ENCODE results near the gene NTRK1.

The NTRK1 gene

GRCh38 chr1:156874142-156874541, 13.5 kb downstream of the NTRK1 start:
- no peaks in the 10 kb centered on the region for H3K36me3 ChIP-seq (ENCODE audit: control insufficient read depth, insufficient read depth, low read length, severe bottlenecking)
- H3K27me3 ChIP-seq (replicated peaks; ENCODE audit: control insufficient read depth, insufficient read depth, low read length) = peaks cover 11% of the 10 kb centered on the region
- H3K9ac ChIP-seq (ENCODE audit: low read length) = no peak overlapping the region

GRCh38 chr1:156874572-156875340, 14.1 kb downstream of the NTRK1 start:
- Histone ChIP-seq H3K4me1 (ENCODE audit: control insufficient read depth, insufficient read depth, low read length) (peaks cover 9% of the 10 kb centered on the region), H3K27me3 (replicated peaks; ENCODE audit: control insufficient read depth, insufficient read depth, low read length) (peaks cover 14% of the 10 kb centered on the region), H3K36me3 (ENCODE audit: control insufficient read depth, insufficient read depth, low read length, severe bottlenecking) (no peaks in the 10 kb centered on the region), H3K4me3 (ENCODE audit: low read length) (no peak overlapping the region), H3K9ac (ENCODE audit: low read length) (no peak overlapping the region), H3K9me3 (ENCODE audit: control insufficient read depth, low read length) (no peaks in the 10 kb centered on the region)
- DNase-seq (ENCODE audit: low read depth) = no peak

More at GRCh38 chr1:156874142-156874541, 13.5 kb downstream of the NTRK1 start:
- Histone ChIP-seq H3K9me3 (ENCODE audit: control insufficient read depth, low read length) (no peaks in the 10 kb centered on the region), H3K4me1 (ENCODE audit: control insufficient read depth, insufficient read depth, low read length) (peaks cover 9% of the 10 kb centered on the region), H3K4me3 (ENCODE audit: low read length) (no peak overlapping the region)
- DNase-seq (ENCODE audit: low read depth) = no peak

GRCh38 chr1:156875341-156875615, 14.6 kb downstream of the NTRK1 start:
- Histone ChIP-seq H3K36me3 (ENCODE audit: control insufficient read depth, insufficient read depth, low read length, severe bottlenecking) (no peaks in the 10 kb centered on the region), H3K4me1 (ENCODE audit: control insufficient read depth, insufficient read depth, low read length) (peaks cover 7% of the 10 kb centered on the region), H3K9ac (ENCODE audit: low read length) (no peak overlapping the region), H3K4me3 (ENCODE audit: low read length) (no peak overlapping the region), H3K27me3 (replicated peaks; ENCODE audit: control insufficient read depth, insufficient read depth, low read length) (peaks cover 15% of the 10 kb centered on the region), H3K9me3 (ENCODE audit: control insufficient read depth, low read length) (no peaks in the 10 kb centered on the region)
- no peak for DNase-seq (ENCODE audit: low read depth)

- Histone ChIP-seq H3K36me3 (ENCODE audit: control insufficient read depth, insufficient read depth, low read length, severe bottlenecking) (no peaks in the 10 kb centered on the region), H3K27me3 (replicated peaks; ENCODE audit: control insufficient read depth, insufficient read depth, low read length) (peaks cover 25% of the 10 kb centered on the region)
- DNase-seq (ENCODE audit: low read depth) = no peak
Measured at GRCh38 chr1:156876281-156876680, 15.6 kb downstream of the NTRK1 start.

GRCh38 chr1:156877433-156878170, 16.9 kb downstream of the NTRK1 start:
- H3K4me3 ChIP-seq (ENCODE audit: low read length) = no peak overlapping the region
- peaks cover 38% of the 10 kb centered on the region for H3K27me3 ChIP-seq (replicated peaks; ENCODE audit: control insufficient read depth, insufficient read depth, low read length)
- no peak for DNase-seq (ENCODE audit: low read depth)

More at GRCh38 chr1:156876281-156876680, 15.6 kb downstream of the NTRK1 start:
- Histone ChIP-seq H3K9me3 (ENCODE audit: control insufficient read depth, low read length) (no peaks in the 10 kb centered on the region), H3K4me3 (ENCODE audit: low read length) (no peak overlapping the region), H3K9ac (ENCODE audit: low read length) (no peak overlapping the region), H3K4me1 (ENCODE audit: control insufficient read depth, insufficient read depth, low read length) (no peaks in the 10 kb centered on the region)

GRCh38 chr1:156879876-156880275, 19.2 kb downstream of the NTRK1 start:
- no peaks in the 10 kb centered on the region for H3K36me3 ChIP-seq (ENCODE audit: control insufficient read depth, insufficient read depth, low read length, severe bottlenecking)
- DNase-seq (ENCODE audit: low read depth) = no peak
- H3K27me3 ChIP-seq (replicated peaks; ENCODE audit: control insufficient read depth, insufficient read depth, low read length) = peaks cover 47% of the 10 kb centered on the region
- peaks cover 2% of the 10 kb centered on the region for H3K4me1 ChIP-seq (ENCODE audit: control insufficient read depth, insufficient read depth, low read length)
- H3K9me3 ChIP-seq (ENCODE audit: control insufficient read depth, low read length) = no peaks in the 10 kb centered on the region
- no peak overlapping the region for H3K9ac ChIP-seq (ENCODE audit: low read length)
- H3K4me3 ChIP-seq (ENCODE audit: low read length) = no peak overlapping the region

More at GRCh38 chr1:156877433-156878170, 16.9 kb downstream of the NTRK1 start:
- no peak overlapping the region for H3K9ac ChIP-seq (ENCODE audit: low read length)
- no peaks in the 10 kb centered on the region for H3K4me1 ChIP-seq (ENCODE audit: control insufficient read depth, insufficient read depth, low read length)
- H3K9me3 ChIP-seq (ENCODE audit: control insufficient read depth, low read length) = no peaks in the 10 kb centered on the region
- no peaks in the 10 kb centered on the region for H3K36me3 ChIP-seq (ENCODE audit: control insufficient read depth, insufficient read depth, low read length, severe bottlenecking)

GRCh38 chr1:156880473-156880872, 19.8 kb downstream of the NTRK1 start:
- Histone ChIP-seq H3K4me1 (ENCODE audit: control insufficient read depth, insufficient read depth, low read length) (peaks cover 8% of the 10 kb centered on the region), H3K36me3 (ENCODE audit: control insufficient read depth, insufficient read depth, low read length, severe bottlenecking) (no peaks in the 10 kb centered on the region), H3K27me3 (replicated peaks; ENCODE audit: control insufficient read depth, insufficient read depth, low read length) (peaks cover 47% of the 10 kb centered on the region), H3K9ac (ENCODE audit: low read length) (no peak overlapping the region), H3K9me3 (ENCODE audit: control insufficient read depth, low read length) (no peaks in the 10 kb centered on the region), H3K4me3 (ENCODE audit: low read length) (no peak overlapping the region)
- DNase-seq (ENCODE audit: low read depth) = no peak

DNA sequence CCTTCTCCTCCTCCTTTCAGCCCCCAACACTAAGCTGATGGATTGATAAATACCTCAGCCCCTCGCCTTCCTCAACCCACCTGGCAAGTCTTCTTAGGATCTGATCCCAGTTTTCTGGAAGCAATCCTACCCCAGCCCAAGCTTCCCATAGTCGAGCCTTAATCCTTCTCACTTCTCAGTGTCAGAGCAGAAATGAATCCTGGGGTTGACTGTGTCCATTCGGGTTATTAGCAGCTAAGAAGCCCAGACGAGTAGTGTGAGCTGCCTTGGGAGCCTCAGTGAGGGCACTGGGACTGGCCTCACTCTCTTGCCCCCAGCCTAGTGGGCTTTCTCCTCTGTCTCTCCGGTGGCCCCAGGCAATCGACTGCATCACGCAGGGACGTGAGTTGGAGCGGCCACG, 20.4 kb downstream of the NTRK1 start:
- H3K4me1 ChIP-seq (ENCODE audit: control insufficient read depth, insufficient read depth, low read length) = peaks cover 10% of the 10 kb centered on the region
- H3K9me3 ChIP-seq (ENCODE audit: control insufficient read depth, low read length) = no peaks in the 10 kb centered on the region
- H3K27me3 ChIP-seq (replicated peaks; ENCODE audit: control insufficient read depth, insufficient read depth, low read length) = peaks cover 47% of the 10 kb centered on the region
- H3K4me3 ChIP-seq (ENCODE audit: low read length) = no peak overlapping the region
- no peaks in the 10 kb centered on the region for H3K36me3 ChIP-seq (ENCODE audit: control insufficient read depth, insufficient read depth, low read length, severe bottlenecking)
- DNase-seq (ENCODE audit: low read depth) = no peak
- H3K9ac ChIP-seq (ENCODE audit: low read length) = no peak overlapping the region

- H3K27me3 ChIP-seq (replicated peaks; ENCODE audit: control insufficient read depth, insufficient read depth, low read length) = peaks cover 47% of the 10 kb centered on the region
- H3K9ac ChIP-seq (ENCODE audit: low read length) = no peak overlapping the region
Measured at GRCh38 chr1:156881663-156882062, 21.0 kb downstream of the NTRK1 start.

GRCh38 chr1:156882543-156882942, 21.9 kb downstream of the NTRK1 start:
- peaks cover 10% of the 10 kb centered on the region for H3K4me1 ChIP-seq (ENCODE audit: control insufficient read depth, insufficient read depth, low read length)
- no peak overlapping the region for H3K4me3 ChIP-seq (ENCODE audit: low read length)
- no peak for DNase-seq (ENCODE audit: low read depth)
- no peaks in the 10 kb centered on the region for H3K9me3 ChIP-seq (ENCODE audit: control insufficient read depth, low read length)
- no peak overlapping the region for H3K9ac ChIP-seq (ENCODE audit: low read length)
- H3K27me3 ChIP-seq (replicated peaks; ENCODE audit: control insufficient read depth, insufficient read depth, low read length) = peaks cover 47% of the 10 kb centered on the region
- H3K36me3 ChIP-seq (ENCODE audit: control insufficient read depth, insufficient read depth, low read length, severe bottlenecking) = no peaks in the 10 kb centered on the region

More at GRCh38 chr1:156881663-156882062, 21.0 kb downstream of the NTRK1 start:
- no peak for DNase-seq (ENCODE audit: low read depth)
- Histone ChIP-seq H3K36me3 (ENCODE audit: control insufficient read depth, insufficient read depth, low read length, severe bottlenecking) (no peaks in the 10 kb centered on the region), H3K9me3 (ENCODE audit: control insufficient read depth, low read length) (no peaks in the 10 kb centered on the region), H3K4me1 (ENCODE audit: control insufficient read depth, insufficient read depth, low read length) (peaks cover 10% of the 10 kb centered on the region), H3K4me3 (ENCODE audit: low read length) (no peak overlapping the region)

DNA sequence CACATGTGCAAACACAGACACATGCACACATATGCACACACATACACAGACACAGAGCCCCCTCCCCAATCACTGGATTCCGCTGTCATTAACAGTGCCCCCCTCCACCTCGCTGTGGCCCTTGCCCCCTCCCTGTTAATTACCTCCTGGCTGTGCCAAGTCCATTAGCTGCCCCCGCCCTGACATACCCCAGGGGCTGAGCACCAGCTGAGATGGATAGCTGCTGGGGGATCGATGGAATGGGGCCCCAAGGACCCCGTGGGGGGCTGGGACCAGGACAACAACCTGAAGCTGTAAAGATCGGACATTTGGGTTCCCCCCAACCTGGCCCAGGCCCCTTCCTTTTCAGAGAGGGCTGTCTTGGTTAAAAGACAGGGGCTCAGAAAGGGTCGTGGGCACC, 23.3 kb downstream of the NTRK1 start:
- Histone ChIP-seq H3K4me3 (ENCODE audit: low read length) (no peak overlapping the region), H3K9ac (ENCODE audit: low read length) (no peak overlapping the region), H3K27me3 (replicated peaks; ENCODE audit: control insufficient read depth, insufficient read depth, low read length) (peaks cover 43% of the 10 kb centered on the region), H3K36me3 (ENCODE audit: control insufficient read depth, insufficient read depth, low read length, severe bottlenecking) (no peaks in the 10 kb centered on the region), H3K4me1 (ENCODE audit: control insufficient read depth, insufficient read depth, low read length) (peaks cover 10% of the 10 kb centered on the region), H3K9me3 (ENCODE audit: control insufficient read depth, low read length) (no peaks in the 10 kb centered on the region)
- no peak for DNase-seq (ENCODE audit: low read depth)
